CD14-positive monocyte (primary cell): Measurements from ENCODE around the gene GRIK5. TPM values are rescaled to one million over a fixed set of nuclear protein-coding genes. Genes with fewer than 3 reads are reported as not detected.

ENCODE experiments used
- DNase-seq, 3 donors: peaks; one replicate each; pipeline ENCODE4 v3.0.0-alpha.2; 2011 to 2022
- H2AFZ ChIP-seq: 2 replicates; pipeline ENCODE4 v1.6.0; 2012; ENCODE audit warnings: mild to moderate bottlenecking, low read depth, low read length, inconsistent platforms; ENCODE audit not compliant: insufficient read depth, poor library complexity, severe bottlenecking
- H3K27ac ChIP-seq, 2 donors: 1 replicate in 1 of 2; 2 replicates in 1 of 2; pipeline ENCODE4 v1.5.1; 2012 to 2013; ENCODE audit warnings: low read length in 2 of 2, control low read depth in 1 of 2, inconsistent platforms in 1 of 2, low read depth in 1 of 2, mild to moderate bottlenecking in 1 of 2
- H3K27me3 ChIP-seq, 2 donors: one replicate each; pipeline versions ENCODE4 v1.6.0 to v1.6.1; 2011 to 2013; ENCODE audit warnings: low read length in 2 of 2; ENCODE audit not compliant: control insufficient read depth in 2 of 2, insufficient read depth in 2 of 2
- H3K36me3 ChIP-seq, 2 donors: replicated peaks in 1 of 2; 1 replicate in 1 of 2; 2 replicates in 1 of 2; pipeline versions ENCODE4 v1.5.1 to v1.6.1; 2012 to 2013; ENCODE audit warnings: low read length in 2 of 2, control low read depth in 1 of 2, inconsistent platforms in 1 of 2, mild to moderate bottlenecking in 1 of 2; ENCODE audit not compliant: insufficient read depth in 2 of 2, control insufficient read depth in 1 of 2
- H3K4me1 ChIP-seq, 2 donors: 1 replicate in 1 of 2; 2 replicates in 1 of 2; pipeline versions ENCODE4 v1.5.1 to v1.6.1; 2012 to 2013; ENCODE audit warnings: low read length in 2 of 2, control low read depth in 1 of 2, inconsistent platforms in 1 of 2, mild to moderate bottlenecking in 1 of 2, moderate library complexity in 1 of 2; ENCODE audit not compliant: insufficient read depth in 2 of 2, control insufficient read depth in 1 of 2
- H3K4me2 ChIP-seq: replicated peaks from 2 replicates; pipeline ENCODE3; 2012; ENCODE audit warnings: low read length, moderate library complexity, mild to moderate bottlenecking; ENCODE audit not compliant: poor library complexity, severe bottlenecking; ENCODE audit errors: extremely low read depth
- H3K4me3 ChIP-seq, 3 experiments: fragments of 200-600 bp in 1 of 3; sonication (generic) in 1 of 3; replicated peaks in 1 of 3; 1 replicate in 2 of 3; 2 replicates in 1 of 3; pipeline ENCODE4 v1.5.1; 2011 to 2013; ENCODE audit warnings: low read length in 3 of 3, mild to moderate bottlenecking in 3 of 3, control low read depth in 2 of 3, low read depth in 2 of 3, inconsistent platforms in 1 of 3, moderate library complexity in 1 of 3
- H3K79me2 ChIP-seq: 2 replicates; pipeline ENCODE4 v1.6.0; 2012; ENCODE audit warnings: mild to moderate bottlenecking, control low read depth, inconsistent platforms, low read length, moderate library complexity; ENCODE audit not compliant: insufficient read depth
- H3K9ac ChIP-seq: 2 replicates; pipeline ENCODE4 v1.6.0; 2017; ENCODE audit warnings: low read length, mild to moderate bottlenecking; ENCODE audit not compliant: insufficient read depth, poor library complexity, severe bottlenecking
- H3K9me3 ChIP-seq, 2 donors: replicated peaks in 1 of 2; 1 replicate in 1 of 2; 2 replicates in 1 of 2; pipeline versions ENCODE4 v1.5.1 to v1.6.1; 2012 to 2013; ENCODE audit warnings: low read length in 2 of 2, control low read depth in 1 of 2; ENCODE audit not compliant: control insufficient read depth in 1 of 2, insufficient read depth in 1 of 2
- H4K20me1 ChIP-seq: 2 replicates; pipeline ENCODE4 v1.6.0; 2012; ENCODE audit warnings: mild to moderate bottlenecking, low read length, control low read depth, moderate library complexity; ENCODE audit not compliant: insufficient read depth
- H3K27ac Mint-ChIP-seq, 7 donors: one replicate each; pipeline ENCODE4 v1.8.0; 2020; ENCODE audit warnings: mild to moderate bottlenecking in 7 of 7, mixed read lengths in 7 of 7, moderate library complexity in 6 of 7, inconsistent platforms in 2 of 7
- H3K27me3 Mint-ChIP-seq, 3 donors: one replicate each; pipeline ENCODE4 v1.8.0; 2021 to 2022; ENCODE audit warnings: low read depth in 3 of 3, mild to moderate bottlenecking in 3 of 3, mixed read lengths in 3 of 3, moderate library complexity in 3 of 3, inconsistent platforms in 1 of 3
- H3K36me3 Mint-ChIP-seq, 2 donors: one replicate each; pipeline ENCODE4 v1.8.0; 2020; ENCODE audit warnings: mixed read lengths in 2 of 2, inconsistent platforms in 1 of 2, mild to moderate bottlenecking in 1 of 2
- H3K4me1 Mint-ChIP-seq: one replicate; pipeline ENCODE4 v1.8.0; 2020; ENCODE audit warnings: mild to moderate bottlenecking, mixed read lengths
- H3K4me3 Mint-ChIP-seq, 2 donors: one replicate each; pipeline ENCODE4 v1.8.0; 2020; ENCODE audit warnings: mild to moderate bottlenecking in 2 of 2, mixed read lengths in 2 of 2, moderate library complexity in 1 of 2
- H3K9me3 Mint-ChIP-seq, 7 donors: one replicate each; pipeline ENCODE4 v1.8.0; 2020 to 2022; ENCODE audit warnings: mixed read lengths in 7 of 7, mild to moderate bottlenecking in 6 of 7, moderate library complexity in 6 of 7, inconsistent platforms in 2 of 7
- CTCF ChIP-seq: fragments of 200-600 bp; IDR thresholded peaks from one replicate; pipeline ENCODE4 v1.8.0; 2022; ENCODE audit warnings: antibody characterized with exemption, mild to moderate bottlenecking
- WGBS: methylation state at CpG from one replicate; pipeline ENCODE4 v1.1.5; 2013; ENCODE audit warnings: missing lambda C conversion rate; ENCODE audit not compliant: insufficient coverage; 5-methylcytosine and 5-hydroxymethylcytosine counted together
- intact Hi-C, 2 donors: fragments of 100-400 bp; cut with micrococcal nuclease; formaldehyde crosslinking; loops; one replicate each; pipeline versions ENCODE4 v1.15.0 to v1.15.1; 2023
- polyA plus RNA-seq, 3 donors: library from polyadenylated mRNA; depleted of rRNA in 1 of 3; unstranded in 2 of 3; stranded (reverse) in 1 of 3; fragments of 300-500 nt in 2 of 3; fragments of >200 nt in 1 of 3; fragmentation: Illumina TruSeq in 2 of 3; gene quantifications; 1 replicate in 2 of 3; 2 replicates in 1 of 3; pipeline ENCODE4 v1.2.3, GENCODE V29; 2012 to 2021

GRIK5 gene
- polyA plus RNA-seq, 3 donors, result 0.12 to 0.28 TPM; not detected in 1

GRCh38 chr19:42062381-42062780 lies 7.6 kb downstream of the GRIK5 start:
- peaks cover 0 to 2% of the 10 kb centered on the region in 2 donors for H3K36me3 Mint-ChIP-seq
- Histone ChIP-seq H3K9ac (no peak overlapping the region), H3K4me1 (no peaks in the 10 kb centered on the region), H3K4me2 (no peak overlapping the region), H3K27ac (no peak overlapping the region), H3K9me3 (no peaks in the 10 kb centered on the region), H3K27me3 (no peaks in the 10 kb centered on the region), H2AFZ (no peak overlapping the region), H3K36me3 (no peaks in the 10 kb centered on the region), H3K4me3 (no peak overlapping the region), H4K20me1 (no peaks in the 10 kb centered on the region), H3K79me2 (no peaks in the 10 kb centered on the region)
- H3K9me3 Mint-ChIP-seq, result no peaks in the 10 kb centered on the region
- intact Hi-C loops, result no loop called here
- WGBS, result 97% methylated on average over 13 of the region's 16 CpGs
- no peaks in the 10 kb centered on the region for H3K4me1 Mint-ChIP-seq
- no peak for DNase-seq
- no peaks in the 10 kb centered on the region for H3K27me3 Mint-ChIP-seq
- TF ChIP-seq CTCF, result no peak
- no peak overlapping the region for H3K4me3 Mint-ChIP-seq
- no peak overlapping the region for H3K27ac Mint-ChIP-seq

- no peaks in the 10 kb centered on the region for H3K79me2 ChIP-seq
- Mint-ChIP-seq H3K36me3 (peaks cover 0 to 2% of the 10 kb centered on the region in 2 donors), H3K4me1 (peaks cover 5% of the 10 kb centered on the region), H3K4me3 (no peak overlapping the region), H3K27me3 (peaks cover 0 to 2% (median 0%) of the 10 kb centered on the region in 3 donors), H3K9me3 (no peaks in the 10 kb centered on the region), H3K27ac (no peak overlapping the region)
- intact Hi-C loops, result no loop called here
- TF ChIP-seq CTCF, result no peak
- no peak overlapping the region for H3K9ac ChIP-seq
- no peak for DNase-seq
- H2AFZ ChIP-seq, result no peak overlapping the region
- no peaks in the 10 kb centered on the region for H3K27me3 ChIP-seq
- no peaks in the 10 kb centered on the region for H3K4me1 ChIP-seq
- no peak overlapping the region for H3K4me2 ChIP-seq
- no peaks in the 10 kb centered on the region for H3K9me3 ChIP-seq
- WGBS, result 93% methylated on average over 3 of the region's 3 CpGs
- H3K4me3 ChIP-seq, result no peak overlapping the region
- H3K36me3 ChIP-seq, result no peaks in the 10 kb centered on the region
- no peaks in the 10 kb centered on the region for H4K20me1 ChIP-seq
- no peak overlapping the region for H3K27ac ChIP-seq
Measured at GRCh38 chr19:42060117-42060516, 9.9 kb downstream of the GRIK5 start.
